Neuronal stem cell (in vitro differentiated cells): ENCODE data around the gene PSG3.
"Not testable (repeated sequence)": the region's sequence is repeated elsewhere in the genome, so short reads cannot be mapped to it uniquely, and the experiment has no call there.

Experiments used
- DNase-seq: peaks from one replicate; pipeline ENCODE4 v3.0.0-alpha.2; 2013; ENCODE audit warnings: low spot score
- H2AFZ ChIP-seq: one replicate; pipeline ENCODE4 v1.6.1; 2013; ENCODE audit warnings: mild to moderate bottlenecking, low read length, inconsistent platforms
- H2AK5ac ChIP-seq: 2 replicates; pipeline ENCODE4 v1.6.1; 2013; ENCODE audit warnings: low read depth, mild to moderate bottlenecking, inconsistent platforms, low read length, moderate library complexity, mixed read lengths
- H2BK120ac ChIP-seq: 2 replicates; pipeline ENCODE4 v1.6.1; 2013; ENCODE audit warnings: low read depth, mild to moderate bottlenecking, inconsistent platforms, low read length, moderate library complexity, mixed read lengths
- H2BK12ac ChIP-seq: one replicate; pipeline ENCODE4 v1.6.1; 2013; ENCODE audit warnings: low read length, inconsistent platforms
- H2BK15ac ChIP-seq: 2 replicates; pipeline ENCODE4 v1.6.1; 2013; ENCODE audit warnings: mild to moderate bottlenecking, low read length, inconsistent platforms, mixed read lengths
- H2BK5ac ChIP-seq: one replicate; pipeline ENCODE4 v1.6.1; 2013; ENCODE audit warnings: inconsistent platforms, mild to moderate bottlenecking, low read length, moderate library complexity
- H3K14ac ChIP-seq: one replicate; pipeline ENCODE4 v1.6.1; 2013; ENCODE audit warnings: low read length, inconsistent platforms
- H3K18ac ChIP-seq: 2 replicates; pipeline ENCODE4 v1.6.1; 2013; ENCODE audit warnings: low read length, inconsistent platforms
- H3K23ac ChIP-seq: 2 replicates; pipeline ENCODE4 v1.6.1; 2013; ENCODE audit warnings: low read depth, mild to moderate bottlenecking, mixed read lengths, low read length, inconsistent platforms; ENCODE audit not compliant: poor library complexity
- H3K27ac ChIP-seq: replicated peaks from 3 replicates; pipeline ENCODE4 v1.5.1; 2013; ENCODE audit warnings: low read length, inconsistent platforms
- H3K27me3 ChIP-seq, 3 experiments: 2 replicates each; pipeline ENCODE4 v1.6.1; 2013; ENCODE audit warnings: low read length in 3 of 3, mild to moderate bottlenecking in 2 of 3, inconsistent platforms in 1 of 3, low read depth in 1 of 3, mixed read lengths in 1 of 3, moderate library complexity in 1 of 3; ENCODE audit not compliant: control insufficient read depth in 3 of 3, insufficient read depth in 3 of 3
- H3K36me3 ChIP-seq, 2 donors: replicated peaks in 1 of 2; 2 replicates each; pipeline ENCODE4 v1.6.1; 2013; ENCODE audit warnings: low read length in 2 of 2; ENCODE audit not compliant: control insufficient read depth in 2 of 2, insufficient read depth in 2 of 2
- H3K4ac ChIP-seq: 2 replicates; pipeline ENCODE4 v1.6.1; 2013; ENCODE audit warnings: inconsistent platforms, mild to moderate bottlenecking, low read length, moderate library complexity
- H3K4me1 ChIP-seq, 2 donors: 1 replicate in 1 of 2; 2 replicates in 1 of 2; pipeline ENCODE4 v1.6.1; 2013; ENCODE audit warnings: low read length in 2 of 2, low read depth in 1 of 2; ENCODE audit not compliant: control insufficient read depth in 2 of 2, insufficient read depth in 1 of 2
- H3K4me2 ChIP-seq: one replicate; pipeline ENCODE4 v1.6.1; 2013; ENCODE audit warnings: mild to moderate bottlenecking, low read length, inconsistent platforms; ENCODE audit not compliant: insufficient read depth, poor library complexity, severe bottlenecking
- H3K4me3 ChIP-seq, 2 donors: 2 replicates each; pipeline ENCODE4 v1.5.1; 2013; ENCODE audit warnings: low read length in 2 of 2, mild to moderate bottlenecking in 2 of 2, inconsistent platforms in 1 of 2, moderate library complexity in 1 of 2
- H3K79me1 ChIP-seq: one replicate; pipeline ENCODE4 v1.6.1; 2013; ENCODE audit warnings: low read depth, mild to moderate bottlenecking, inconsistent platforms, low read length, moderate library complexity
- H3K9ac ChIP-seq: one replicate; pipeline ENCODE4 v1.6.1; 2013; ENCODE audit warnings: mild to moderate bottlenecking, low read depth, low read length, inconsistent platforms; ENCODE audit not compliant: poor library complexity
- H3K9me3 ChIP-seq, 2 donors: replicated peaks in 1 of 2; 2 replicates each; pipeline versions ENCODE3 to v1.6.1; 2013; ENCODE audit warnings: low read length in 2 of 2, mild to moderate bottlenecking in 2 of 2, inconsistent platforms in 1 of 2, low read depth in 1 of 2, mixed read lengths in 1 of 2, moderate library complexity in 1 of 2; ENCODE audit not compliant: control insufficient read depth in 2 of 2, insufficient read depth in 1 of 2
- H4K8ac ChIP-seq: one replicate; pipeline ENCODE4 v1.6.1; 2013; ENCODE audit warnings: low read depth, mild to moderate bottlenecking, inconsistent platforms, low read length, moderate library complexity
- H4K91ac ChIP-seq: one replicate; pipeline ENCODE4 v1.6.1; 2013; ENCODE audit warnings: low read length, low read depth, mild to moderate bottlenecking, inconsistent platforms; ENCODE audit not compliant: poor library complexity
- WGBS, 2 donors: extraction: QIAGEN DNeasy Blood & Tissue Kit; methylation state at CpG; one replicate each; pipeline ENCODE4 v1.1.7; 2013; ENCODE audit warnings: missing lambda C conversion rate in 2 of 2, mixed read lengths in 1 of 2; ENCODE audit not compliant: insufficient read length in 2 of 2, insufficient replicate concordance in 1 of 2; ENCODE audit errors: extremely low coverage in 2 of 2; 5-methylcytosine and 5-hydroxymethylcytosine counted together

Gene PSG3

DNA sequence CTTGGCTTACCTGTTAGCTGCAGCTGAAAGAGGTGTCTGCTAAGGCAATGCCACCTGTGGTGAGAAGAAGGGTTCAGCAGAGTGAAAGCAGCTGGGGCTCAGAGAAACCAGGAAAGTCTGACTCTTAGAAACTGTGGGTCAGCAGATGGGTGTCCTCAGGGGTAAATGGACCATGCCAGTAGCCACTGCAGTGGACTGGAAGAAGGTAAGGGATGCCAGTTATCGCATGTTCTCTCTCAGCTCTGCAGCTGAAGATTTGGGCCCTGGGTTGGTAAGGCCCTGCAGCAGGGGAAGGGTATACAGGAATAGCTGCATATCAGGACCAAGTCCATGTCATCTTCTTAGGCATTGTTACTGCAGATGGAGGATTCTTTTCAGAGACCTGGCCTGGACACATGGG, 12.0 kb upstream of the PSG3 start:
- not testable (repeated sequence) for H3K4me1 ChIP-seq

DNA sequence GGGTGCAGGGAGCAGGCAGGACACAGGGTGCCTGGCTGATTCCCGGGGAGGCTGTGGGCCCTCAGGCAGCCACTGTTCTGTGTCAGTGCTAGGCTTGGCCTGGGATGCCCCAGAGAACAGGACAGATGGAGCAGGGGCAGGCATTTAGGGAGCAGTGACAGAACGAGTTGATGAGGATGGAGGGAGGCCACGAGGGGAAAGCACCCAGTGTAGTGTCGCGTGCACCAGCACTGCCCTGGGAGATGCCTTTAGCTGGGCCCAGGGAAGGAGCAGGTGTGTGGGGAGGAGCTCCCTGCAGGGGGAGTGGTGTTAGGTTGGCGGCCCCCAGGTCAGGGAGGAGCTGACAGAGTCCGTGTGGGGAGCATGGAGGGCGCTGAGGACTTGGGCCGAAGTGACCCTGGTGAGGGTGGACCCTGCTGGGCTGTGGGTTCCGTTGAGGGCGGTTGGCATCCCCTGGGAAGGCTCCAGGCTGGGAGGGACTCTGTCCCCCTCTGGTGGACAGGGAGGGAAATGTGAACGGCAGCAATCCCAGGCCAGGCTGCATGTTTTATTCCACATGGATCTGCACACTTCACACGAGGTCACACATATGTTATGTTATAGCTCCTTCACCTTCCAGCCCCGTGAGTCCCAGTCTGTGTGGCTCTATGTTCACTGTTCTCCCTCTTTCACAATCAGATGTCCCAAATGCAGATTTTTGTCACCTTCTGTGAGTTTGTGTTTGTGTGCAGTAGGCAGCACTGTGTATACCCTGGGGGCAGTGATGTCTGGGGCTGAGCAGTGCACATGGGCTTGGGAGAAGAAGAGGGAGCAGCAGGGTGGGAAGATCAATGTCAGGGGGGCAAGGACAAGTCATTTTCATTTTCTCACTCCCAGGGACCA, 1.7 kb upstream of the PSG3 start:
- not testable (repeated sequence) for H2BK120ac ChIP-seq, H3K23ac ChIP-seq, H3K27ac ChIP-seq, H3K36me3 ChIP-seq, H3K4me3 ChIP-seq, H3K79me1 ChIP-seq, H3K9ac ChIP-seq, H3K27me3 ChIP-seq, H3K4me1 ChIP-seq, H4K91ac ChIP-seq, H2AK5ac ChIP-seq, H2AFZ ChIP-seq, H4K8ac ChIP-seq, H3K4me2 ChIP-seq, H2BK5ac ChIP-seq, H3K14ac ChIP-seq, H2BK15ac ChIP-seq, H2BK12ac ChIP-seq, H3K4ac ChIP-seq, H3K9me3 ChIP-seq, DNase-seq, H3K18ac ChIP-seq
- WGBS, 2 donors: no CpG with 5 or more reads among the region's 14 CpGs

More for the DNA sequence above, 12.0 kb upstream of the PSG3 start:
- H3K14ac ChIP-seq, H3K4ac ChIP-seq, H3K27ac ChIP-seq, H2AFZ ChIP-seq, H3K79me1 ChIP-seq, H3K4me3 ChIP-seq, H2BK12ac ChIP-seq, H3K9me3 ChIP-seq, H2AK5ac ChIP-seq, DNase-seq, H3K4me2 ChIP-seq, H3K27me3 ChIP-seq, H3K9ac ChIP-seq, H2BK5ac ChIP-seq, H2BK15ac ChIP-seq, H4K8ac ChIP-seq, H2BK120ac ChIP-seq, H4K91ac ChIP-seq, H3K36me3 ChIP-seq, H3K23ac ChIP-seq, H3K18ac ChIP-seq: not testable (repeated sequence)
- no CpG with 5 or more reads among the region's 1 CpG for WGBS, 2 donors

DNA sequence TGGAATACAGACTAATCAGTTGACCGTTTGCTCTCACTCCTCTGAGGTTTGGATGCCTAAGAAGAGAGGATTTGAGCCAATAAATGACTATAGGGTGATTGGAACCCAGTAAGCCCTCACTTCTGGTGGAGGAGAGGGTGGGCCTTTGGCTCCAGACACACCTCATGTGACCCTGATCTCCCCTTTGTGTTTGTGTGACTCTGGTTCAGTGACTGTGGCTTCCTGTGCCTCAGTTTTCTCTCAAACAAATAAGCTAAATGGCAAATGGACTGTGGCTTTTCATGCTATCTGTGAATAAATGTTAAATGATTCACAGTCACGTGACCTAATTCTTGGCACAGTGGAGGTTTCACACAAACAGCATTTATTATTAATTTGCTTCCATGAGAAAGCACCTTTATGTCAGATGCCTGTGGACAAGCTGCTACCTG, 2.7 kb downstream of the PSG3 start:
- not testable (repeated sequence) for H3K23ac ChIP-seq, DNase-seq, H2BK15ac ChIP-seq, H3K9me3 ChIP-seq, H3K4ac ChIP-seq, H2BK120ac ChIP-seq, H3K27me3 ChIP-seq, H3K18ac ChIP-seq, H3K36me3 ChIP-seq, H3K14ac ChIP-seq, H3K27ac ChIP-seq, H2AFZ ChIP-seq, H3K79me1 ChIP-seq, H3K9ac ChIP-seq, H2BK12ac ChIP-seq, H3K4me3 ChIP-seq, H4K91ac ChIP-seq, H3K4me1 ChIP-seq, H2BK5ac ChIP-seq, H3K4me2 ChIP-seq, H2AK5ac ChIP-seq, H4K8ac ChIP-seq
- WGBS, 2 donors: no CpG with 5 or more reads among the region's 2 CpGs

DNA sequence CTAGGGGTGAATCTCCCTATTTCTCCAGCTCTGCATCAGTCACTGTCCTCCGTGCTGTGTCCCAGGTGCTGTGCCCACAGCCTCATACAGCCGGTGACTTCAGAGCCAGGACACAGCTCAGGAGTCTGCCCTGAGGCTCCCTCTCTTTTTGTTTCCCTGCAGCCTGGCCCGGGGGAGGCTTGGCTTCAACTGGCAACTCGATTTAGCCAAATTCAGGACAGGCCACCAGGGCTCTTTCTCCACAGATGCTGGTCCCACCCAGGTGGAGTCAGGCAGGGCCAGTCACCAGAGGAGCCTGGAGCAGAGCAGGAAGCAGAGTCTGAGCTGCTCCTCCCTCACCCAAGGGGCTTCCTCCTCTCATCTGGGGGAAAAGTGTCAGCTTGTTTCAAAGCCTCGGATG, 11.9 kb downstream of the PSG3 start:
- H2AFZ ChIP-seq, H4K8ac ChIP-seq: not testable (repeated sequence)
- WGBS, 2 donors: no CpG with 5 or more reads among the region's 5 CpGs

More for the DNA sequence above, 11.9 kb downstream of the PSG3 start:
- H3K23ac ChIP-seq, H2BK15ac ChIP-seq, H4K91ac ChIP-seq, H3K4ac ChIP-seq, H3K79me1 ChIP-seq, H3K27me3 ChIP-seq, H2AK5ac ChIP-seq, H2BK120ac ChIP-seq, H3K4me1 ChIP-seq, H3K9ac ChIP-seq, H3K27ac ChIP-seq, H3K18ac ChIP-seq, H3K36me3 ChIP-seq, H2BK12ac ChIP-seq, H3K4me2 ChIP-seq, H3K14ac ChIP-seq, H3K4me3 ChIP-seq, H2BK5ac ChIP-seq, H3K9me3 ChIP-seq, DNase-seq: not testable (repeated sequence)
